HG02610 (cell line): ENCODE measurements around the gene NKG7.

Source experiments
- ATAC-seq: cut with Tn5 transposase; IDR thresholded peaks from one replicate; pipeline ENCODE4 v1.9.1; 2021; ENCODE audit warnings: mild to moderate bottlenecking, moderate library complexity; ENCODE audit not compliant: unreplicated experiment

The NKG7 gene

DNA sequence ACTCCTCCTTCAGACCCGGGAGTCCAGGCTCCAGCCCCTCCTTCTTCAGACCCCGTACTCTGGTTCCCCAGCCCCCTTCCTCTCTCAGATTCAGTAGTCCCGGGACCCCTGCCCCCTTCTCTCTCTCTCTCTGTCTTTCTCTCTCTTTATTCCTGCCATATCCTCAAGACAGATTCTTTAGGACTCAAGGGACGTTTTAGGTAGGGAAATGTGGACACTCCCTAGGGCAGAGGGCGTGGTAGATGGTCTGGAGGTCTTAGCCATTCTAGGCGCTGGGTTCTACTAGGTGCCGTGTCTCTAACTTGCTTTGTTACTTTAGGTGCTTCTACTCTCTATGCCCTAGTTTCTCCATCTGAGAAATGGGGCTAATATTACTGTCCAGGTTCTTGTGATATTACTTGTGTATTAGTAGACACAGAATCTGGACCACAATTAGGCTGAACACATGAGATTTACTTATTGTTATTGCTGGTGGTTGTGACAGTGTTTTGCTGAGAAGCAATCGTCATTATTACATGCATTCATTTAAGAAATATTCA, 18.7 kb upstream of the NKG7 start:
- ATAC-seq, result no peak

DNA sequence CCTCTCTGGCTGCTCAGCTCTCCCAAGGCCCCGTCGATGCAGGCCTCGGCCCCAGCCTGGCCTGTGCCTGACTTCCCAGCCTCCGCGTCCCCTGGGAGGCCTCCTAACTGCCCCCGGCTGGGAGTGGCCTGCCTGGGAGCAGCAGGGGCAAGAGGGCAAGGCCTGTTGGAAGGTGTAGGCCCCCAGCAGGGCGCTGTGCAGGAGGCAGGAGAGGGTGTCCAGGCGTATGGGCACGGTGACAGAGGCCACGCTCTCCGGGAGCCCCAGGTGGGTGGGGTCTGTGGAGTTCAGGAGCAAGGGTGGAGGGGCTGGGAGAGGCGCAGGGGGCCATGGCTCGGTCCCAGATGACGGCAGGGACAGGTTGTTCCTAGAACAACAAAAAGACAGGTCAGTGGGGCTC, 16.7 kb upstream of the NKG7 start:
- ATAC-seq, result no peak

DNA sequence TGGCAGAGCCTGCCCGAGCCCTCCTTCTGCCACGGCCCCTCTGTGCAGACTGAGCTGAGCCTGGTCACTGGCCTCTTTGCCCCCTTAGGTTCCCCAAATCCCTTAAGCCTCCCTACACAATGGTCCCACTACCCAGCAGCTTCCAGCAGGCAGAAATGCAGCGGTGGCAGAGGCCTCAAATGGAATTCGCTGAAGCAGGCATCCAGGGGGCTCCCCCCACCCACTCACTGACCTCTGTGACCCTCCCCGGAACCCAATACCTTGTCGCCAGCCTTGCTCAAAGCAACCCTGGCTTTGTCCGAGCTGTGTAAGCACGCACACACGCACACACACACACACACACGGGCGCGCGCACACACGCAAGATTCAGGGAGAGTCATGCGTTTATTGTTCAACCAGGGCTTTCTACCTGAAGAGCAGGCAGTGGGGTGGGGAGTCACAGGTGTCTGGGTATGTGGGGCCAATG, 15.5 kb upstream of the NKG7 start, which contains the start of gene LIM2:
Gene LIM2 (minus strand): TSS at position 51 of the 466 bp plus-strand sequence. CDS start 531 bp downstream, outside the sequence.
- ATAC-seq, result no peak

GRCh38 chr19:51386882-51387520, 14.5 kb upstream of the NKG7 start:
- ATAC-seq, result no peak

- ATAC-seq, result no peak
These were observed 9.6 kb upstream of the NKG7 start for GRCh38 chr19:51382004-51382403.

DNA sequence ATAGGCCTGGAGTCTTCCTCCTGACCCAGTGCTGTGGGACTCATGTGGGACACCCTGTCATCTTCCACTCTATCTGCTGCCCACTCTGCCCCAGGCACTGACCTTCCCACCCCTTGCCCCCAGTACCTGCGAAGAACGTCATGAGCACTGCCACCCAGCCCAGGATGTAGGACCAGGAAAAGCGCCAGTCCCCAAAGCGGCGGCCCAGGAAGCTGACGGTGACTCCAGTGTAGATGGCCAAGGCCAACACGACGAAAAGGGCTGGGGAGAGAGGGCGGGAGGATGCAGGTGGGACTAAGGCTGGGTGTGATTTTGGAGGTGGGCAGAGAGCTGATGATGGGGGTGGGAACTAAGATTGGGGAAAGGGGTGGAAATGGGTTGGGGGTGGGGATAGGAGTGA, 7.9 kb upstream of the NKG7 start:
- no peak for ATAC-seq

DNA sequence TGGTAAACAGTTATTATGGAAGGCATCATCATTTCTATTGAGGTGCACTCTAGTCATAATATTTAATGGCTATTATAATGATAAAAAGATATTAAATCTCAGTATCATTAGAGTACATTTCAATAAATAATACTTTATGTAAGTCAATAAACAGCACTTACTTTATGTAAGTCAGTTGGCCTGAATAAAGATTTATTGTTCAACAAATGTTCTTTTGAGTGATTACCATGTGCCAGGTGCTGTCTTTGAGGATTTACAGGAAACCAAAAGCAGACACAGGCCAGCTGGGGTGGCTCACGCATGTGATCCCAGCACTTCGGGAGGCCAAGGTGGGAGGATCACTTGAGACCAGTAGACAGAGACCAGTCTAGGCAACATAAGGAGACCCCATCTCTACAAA, 5.0 kb upstream of the NKG7 start:
- ATAC-seq, result no peak

DNA sequence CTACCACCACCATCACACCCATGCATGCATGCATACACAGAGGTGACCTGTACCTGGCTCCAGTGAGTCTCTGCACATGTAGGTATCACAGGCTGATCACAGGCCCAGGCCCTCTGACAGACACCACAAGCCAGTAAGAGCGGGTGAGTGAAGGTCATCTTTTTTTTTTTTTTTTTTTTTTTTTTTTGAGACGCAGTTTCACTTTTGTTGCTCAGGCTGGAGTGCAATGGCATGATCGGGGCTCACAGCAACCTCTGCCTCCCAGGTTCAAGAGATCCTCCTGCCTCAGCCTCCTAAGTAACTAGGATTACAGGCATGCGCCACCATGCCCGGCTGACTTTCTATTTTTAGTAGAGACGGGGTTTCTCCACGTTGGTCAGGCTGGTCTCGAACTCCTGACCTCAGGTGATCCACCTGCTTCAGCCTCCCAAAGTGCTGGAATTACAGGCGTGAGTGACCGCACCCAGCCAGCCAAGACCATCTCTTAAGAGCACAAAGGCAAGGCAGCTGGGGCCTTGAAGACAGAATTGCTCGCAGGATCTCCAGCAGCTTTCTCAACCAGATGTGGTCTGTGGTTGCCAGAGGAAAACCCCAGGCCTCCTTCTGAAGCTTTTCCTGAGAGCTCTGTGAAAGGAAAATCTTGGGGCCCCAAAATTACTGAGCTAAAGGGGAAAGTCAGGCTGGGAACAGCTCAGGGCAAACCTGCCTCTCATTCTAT, 3.2 kb upstream of the NKG7 start:
- peak; percentile 44 for ATAC-seq

DNA sequence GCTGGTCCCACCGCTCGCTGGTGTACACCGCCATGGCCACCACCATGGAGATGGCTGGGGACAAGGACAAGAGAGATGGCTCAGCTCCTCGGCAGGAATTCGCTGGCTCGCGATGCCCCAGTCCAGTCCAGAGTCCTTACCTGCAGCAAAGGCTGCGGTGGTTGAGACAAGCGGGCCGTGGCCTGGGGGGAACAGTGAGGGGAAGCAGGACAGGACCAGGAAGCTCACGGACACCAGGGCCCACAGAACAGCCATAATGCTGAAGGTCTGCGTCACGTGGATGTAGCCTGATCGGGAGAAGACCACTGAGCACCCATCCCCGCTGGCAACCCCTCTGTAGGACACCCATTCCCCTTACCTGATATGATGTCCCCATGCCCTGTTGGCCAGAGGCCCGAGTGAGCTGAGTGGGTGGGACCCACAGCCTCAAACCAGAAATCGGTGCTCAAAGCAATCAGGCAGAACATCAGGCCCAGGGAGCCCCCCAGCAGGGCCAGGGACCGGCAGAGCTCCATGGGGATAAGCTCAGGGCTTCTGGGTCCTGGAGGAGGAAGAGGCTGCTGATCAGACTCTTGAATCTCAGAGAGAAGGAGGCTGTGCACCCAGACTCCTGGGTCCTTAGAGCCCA, 319 bp downstream of the NKG7 start:
- ATAC-seq, result no peak

DNA sequence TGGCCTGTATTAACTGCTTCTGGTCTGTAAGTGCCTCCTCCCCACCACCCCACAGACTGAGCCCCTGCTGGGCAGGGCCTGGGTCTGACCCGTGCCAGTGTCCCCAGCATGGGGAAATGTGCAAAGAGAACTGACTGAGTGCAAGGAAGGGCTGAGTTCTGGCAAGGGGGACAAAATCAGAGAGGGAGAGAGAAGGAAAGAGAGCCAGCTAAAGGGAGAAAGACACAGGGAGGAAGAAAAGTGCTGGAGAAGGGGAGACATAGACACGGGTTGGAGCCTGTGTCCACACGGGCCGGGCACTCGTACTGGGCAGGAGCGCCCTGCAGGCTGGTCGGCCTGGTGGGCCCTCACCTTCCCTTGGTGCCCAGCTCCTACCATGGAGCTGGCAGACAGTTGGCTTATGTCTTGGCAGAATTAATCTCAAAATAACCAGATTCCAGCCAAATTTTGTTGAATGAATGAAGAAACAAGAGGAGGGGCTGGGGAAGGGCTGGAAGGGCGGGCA, 1.2 kb downstream of the NKG7 start:
- no peak for ATAC-seq

- no peak for ATAC-seq
These were observed 2.2 kb downstream of the NKG7 start for GRCh38 chr19:51370230-51370629.

DNA sequence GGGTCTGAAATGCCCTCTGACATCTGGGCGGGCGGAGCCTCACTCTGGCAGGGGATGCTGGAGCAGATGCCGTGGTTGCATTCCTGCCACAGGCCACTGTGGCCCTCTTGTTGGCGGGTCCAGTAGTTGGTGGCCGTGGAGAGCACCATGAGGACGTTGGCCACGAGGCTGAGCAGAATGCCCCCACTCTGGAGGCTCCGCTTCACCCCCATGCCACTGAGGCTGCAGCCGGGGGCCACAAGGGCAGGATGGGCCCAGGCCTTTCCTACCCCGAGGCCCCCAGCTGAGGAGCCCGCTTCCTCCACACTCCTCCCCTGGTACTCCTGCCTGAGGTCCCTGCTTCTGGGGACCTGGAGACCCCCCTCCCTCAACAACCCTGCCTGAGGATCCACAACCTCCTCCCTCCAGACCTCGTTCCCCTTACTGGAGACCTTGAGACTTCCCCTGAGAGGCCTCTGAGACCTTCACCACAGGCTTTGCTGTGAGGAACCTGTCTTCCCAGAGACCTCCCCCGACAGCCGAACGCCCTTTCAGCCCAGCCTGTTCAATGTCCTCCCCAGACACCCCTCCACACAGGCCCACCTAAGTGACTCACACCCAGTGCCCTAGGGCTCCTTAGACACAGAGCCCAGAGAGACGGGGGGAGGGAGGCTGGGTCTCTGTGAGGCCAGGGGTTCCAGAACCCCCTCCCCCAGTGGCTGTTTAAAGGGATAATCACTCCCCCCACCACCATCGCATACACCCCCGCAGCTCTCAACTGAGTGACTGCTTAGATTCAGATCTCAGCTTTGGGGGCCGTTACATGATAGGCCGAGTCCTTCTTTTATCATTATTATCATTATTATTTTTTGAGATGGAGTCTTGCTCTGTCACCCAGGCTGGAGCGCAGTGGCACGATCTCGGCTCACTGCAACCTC, 3.8 kb downstream of the NKG7 start, which contains the start of gene CLDND2:
Gene CLDND2 (minus strand): TSS at position 638 of the 917 bp plus-strand sequence. CDS start 426 bp downstream, at position 212.
- no peak for ATAC-seq

- peak; percentile 76 for ATAC-seq
These were observed 4.7 kb downstream of the NKG7 start for GRCh38 chr19:51367565-51368365.

GRCh38 chr19:51367255-51367564, 5.2 kb downstream of the NKG7 start:
- peak; percentile 1 for ATAC-seq

DNA sequence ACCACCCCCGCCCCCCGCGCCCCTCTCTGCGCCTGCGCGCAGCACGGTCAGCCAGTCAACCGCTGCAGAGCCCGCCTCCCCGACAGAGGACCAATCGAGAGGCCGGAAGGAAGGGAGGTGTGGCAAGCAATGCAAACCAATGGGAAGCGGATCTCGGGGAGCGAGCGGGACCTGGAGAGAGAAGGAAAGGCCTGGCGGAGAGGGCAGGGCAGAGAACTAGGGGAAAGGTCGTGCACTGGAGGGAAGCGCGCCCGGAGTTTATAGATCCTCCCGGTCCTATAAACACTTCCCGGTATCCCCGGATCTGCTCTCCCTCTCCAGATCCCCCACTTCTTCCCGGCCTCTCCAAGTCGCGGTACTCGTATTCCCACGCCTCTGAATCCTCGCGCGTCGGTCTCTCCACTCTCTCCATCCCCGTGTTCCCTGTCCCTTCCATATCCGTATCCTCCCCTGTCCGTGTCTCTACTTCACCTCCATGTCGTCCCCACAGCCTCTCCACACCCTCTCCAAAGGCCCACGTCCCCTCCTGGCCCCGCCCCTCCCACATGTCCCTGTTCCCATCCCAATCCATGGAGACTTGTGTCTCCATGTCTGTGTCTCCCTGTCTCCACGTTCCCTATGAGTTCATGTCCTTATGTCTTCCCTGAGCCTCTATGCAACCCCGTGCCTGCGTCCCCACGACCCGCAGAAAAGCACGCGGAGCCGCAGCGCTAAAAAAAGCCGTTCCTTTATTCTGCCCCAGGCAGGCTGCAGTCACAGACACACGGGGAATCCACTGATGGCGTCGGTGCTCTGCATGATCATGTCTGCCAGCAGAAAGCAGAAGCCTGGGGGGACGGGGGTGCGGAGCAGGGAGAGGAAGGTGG, 5.8 kb downstream of the NKG7 start:
- ATAC-seq, result peak; percentile 48

DNA sequence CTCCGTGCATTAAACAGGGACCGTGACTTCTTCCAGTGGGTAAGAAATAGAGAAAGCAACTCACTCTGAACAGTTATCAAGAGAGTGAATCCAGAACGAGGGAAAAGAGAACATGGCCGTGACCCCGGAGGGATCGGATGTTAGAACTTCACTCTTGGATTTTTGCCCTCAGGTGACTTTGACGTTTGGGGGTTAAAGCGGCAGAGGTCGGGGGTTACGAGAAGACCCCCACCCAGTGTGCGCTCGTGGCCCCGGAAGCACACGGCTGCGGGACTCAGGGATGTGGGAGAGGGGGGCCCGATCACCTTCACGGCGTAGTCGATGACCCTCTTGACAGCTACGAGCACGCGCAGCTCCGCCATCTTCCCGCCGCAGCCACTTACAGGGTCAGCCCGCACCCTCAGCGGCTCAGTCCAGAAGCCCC, 6.5 kb downstream of the NKG7 start, which contains the start of gene ETFB:
Gene ETFB (minus strand): TSS at position 424 of the 424 bp plus-strand sequence. CDS start 62 bp downstream, at position 362.
- no peak for ATAC-seq

GRCh38 chr19:51365211-51365964, 7.1 kb downstream of the NKG7 start:
- no peak for ATAC-seq
